ENCODE measurements around the gene FAM13A.

Gene FAM13A

GRCh38 chr4:89042055-89042454, 14.9 kb downstream of the FAM13A start:
- no peaks in the 10 kb centered on the region for H3K79me2 ChIP-seq (ENCODE audit: control insufficient read depth, insufficient read depth, low read length, unreplicated experiment)
- no peaks in the 10 kb centered on the region for H3K36me3 ChIP-seq (ENCODE audit: insufficient read depth, low read length)
- no peaks in the 10 kb centered on the region for H3K4me1 ChIP-seq (ENCODE audit: control insufficient read depth, insufficient read depth, low read length, unreplicated experiment)
- H3K4me3 ChIP-seq (ENCODE audit: low read depth, low read length): no peak overlapping the region
- no peak overlapping the region for H2AFZ ChIP-seq (ENCODE audit: low read length, unreplicated experiment)
- H3K27me3 ChIP-seq (ENCODE audit: insufficient read depth, low read length): no peaks in the 10 kb centered on the region
- no peak overlapping the region for H3K27ac ChIP-seq (ENCODE audit: low read depth, low read length)

- H3K4me1 ChIP-seq (ENCODE audit: control insufficient read depth, insufficient read depth, low read length, unreplicated experiment): no peaks in the 10 kb centered on the region
- H3K27me3 ChIP-seq (ENCODE audit: insufficient read depth, low read length): no peaks in the 10 kb centered on the region
- no peaks in the 10 kb centered on the region for H3K79me2 ChIP-seq (ENCODE audit: control insufficient read depth, insufficient read depth, low read length, unreplicated experiment)
- H2AFZ ChIP-seq (ENCODE audit: low read length, unreplicated experiment): no peak overlapping the region
- no peak overlapping the region for H3K27ac ChIP-seq (ENCODE audit: low read depth, low read length)
- H3K4me3 ChIP-seq (ENCODE audit: low read depth, low read length): no peak overlapping the region
- H3K36me3 ChIP-seq (ENCODE audit: insufficient read depth, low read length): no peaks in the 10 kb centered on the region
Measured at GRCh38 chr4:89039730-89040338, 17.2 kb downstream of the FAM13A start.

- no peak overlapping the region for H2AFZ ChIP-seq (ENCODE audit: low read length, unreplicated experiment)
Measured at GRCh38 chr4:89036535-89036934, 20.4 kb downstream of the FAM13A start.

GRCh38 chr4:89031272-89031671, 25.7 kb downstream of the FAM13A start:
- Histone ChIP-seq H3K4me3 (ENCODE audit: low read depth, low read length) (no peak overlapping the region), H3K79me2 (ENCODE audit: control insufficient read depth, insufficient read depth, low read length, unreplicated experiment) (peaks cover 3% of the 10 kb centered on the region), H3K27me3 (ENCODE audit: insufficient read depth, low read length) (no peaks in the 10 kb centered on the region), H3K36me3 (ENCODE audit: insufficient read depth, low read length) (no peaks in the 10 kb centered on the region), H2AFZ (ENCODE audit: low read length, unreplicated experiment) (no peak overlapping the region), H3K4me1 (ENCODE audit: control insufficient read depth, insufficient read depth, low read length, unreplicated experiment) (no peaks in the 10 kb centered on the region), H3K27ac (ENCODE audit: low read depth, low read length) (no peak overlapping the region)

More at GRCh38 chr4:89036535-89036934, 20.4 kb downstream of the FAM13A start:
- Histone ChIP-seq H3K27me3 (ENCODE audit: insufficient read depth, low read length) (no peaks in the 10 kb centered on the region), H3K79me2 (ENCODE audit: control insufficient read depth, insufficient read depth, low read length, unreplicated experiment) (peaks cover 3% of the 10 kb centered on the region), H3K36me3 (ENCODE audit: insufficient read depth, low read length) (no peaks in the 10 kb centered on the region), H3K4me1 (ENCODE audit: control insufficient read depth, insufficient read depth, low read length, unreplicated experiment) (no peaks in the 10 kb centered on the region), H3K27ac (ENCODE audit: low read depth, low read length) (no peak overlapping the region), H3K4me3 (ENCODE audit: low read depth, low read length) (no peak overlapping the region)

GRCh38 chr4:89029591-89029990, 27.4 kb downstream of the FAM13A start:
- H3K27ac ChIP-seq (ENCODE audit: low read depth, low read length): no peak overlapping the region
- peaks cover 3% of the 10 kb centered on the region for H3K79me2 ChIP-seq (ENCODE audit: control insufficient read depth, insufficient read depth, low read length, unreplicated experiment)
- no peaks in the 10 kb centered on the region for H3K27me3 ChIP-seq (ENCODE audit: insufficient read depth, low read length)
- H3K4me1 ChIP-seq (ENCODE audit: control insufficient read depth, insufficient read depth, low read length, unreplicated experiment): no peaks in the 10 kb centered on the region
- H3K4me3 ChIP-seq (ENCODE audit: low read depth, low read length): no peak overlapping the region
- H2AFZ ChIP-seq (ENCODE audit: low read length, unreplicated experiment): no peak overlapping the region
- no peaks in the 10 kb centered on the region for H3K36me3 ChIP-seq (ENCODE audit: insufficient read depth, low read length)

GRCh38 chr4:89026542-89026941, 30.4 kb downstream of the FAM13A start:
- Histone ChIP-seq H3K4me3 (ENCODE audit: low read depth, low read length) (no peak overlapping the region), H3K27ac (ENCODE audit: low read depth, low read length) (no peak overlapping the region), H3K4me1 (ENCODE audit: control insufficient read depth, insufficient read depth, low read length, unreplicated experiment) (no peaks in the 10 kb centered on the region), H2AFZ (ENCODE audit: low read length, unreplicated experiment) (no peak overlapping the region), H3K36me3 (ENCODE audit: insufficient read depth, low read length) (no peaks in the 10 kb centered on the region), H3K27me3 (ENCODE audit: insufficient read depth, low read length) (no peaks in the 10 kb centered on the region), H3K79me2 (ENCODE audit: control insufficient read depth, insufficient read depth, low read length, unreplicated experiment) (no peaks in the 10 kb centered on the region)

GRCh38 chr4:89024051-89024675, 32.8 kb downstream of the FAM13A start:
- H3K79me2 ChIP-seq (ENCODE audit: control insufficient read depth, insufficient read depth, low read length, unreplicated experiment): no peaks in the 10 kb centered on the region
- H3K27me3 ChIP-seq (ENCODE audit: insufficient read depth, low read length): no peaks in the 10 kb centered on the region
- H2AFZ ChIP-seq (ENCODE audit: low read length, unreplicated experiment): no peak overlapping the region
- no peak overlapping the region for H3K27ac ChIP-seq (ENCODE audit: low read depth, low read length)
- no peaks in the 10 kb centered on the region for H3K36me3 ChIP-seq (ENCODE audit: insufficient read depth, low read length)
- no peaks in the 10 kb centered on the region for H3K4me1 ChIP-seq (ENCODE audit: control insufficient read depth, insufficient read depth, low read length, unreplicated experiment)
- H3K4me3 ChIP-seq (ENCODE audit: low read depth, low read length): no peak overlapping the region

- no peak overlapping the region for H3K27ac ChIP-seq (ENCODE audit: low read depth, low read length)
- no peaks in the 10 kb centered on the region for H3K27me3 ChIP-seq (ENCODE audit: insufficient read depth, low read length)
- H3K79me2 ChIP-seq (ENCODE audit: control insufficient read depth, insufficient read depth, low read length, unreplicated experiment): no peaks in the 10 kb centered on the region
- H3K4me1 ChIP-seq (ENCODE audit: control insufficient read depth, insufficient read depth, low read length, unreplicated experiment): no peaks in the 10 kb centered on the region
- peaks cover 7% of the 10 kb centered on the region; the same call in 1 of the 2 replicates for H3K36me3 ChIP-seq (ENCODE audit: insufficient read depth, low read length)
- no peak overlapping the region for H2AFZ ChIP-seq (ENCODE audit: low read length, unreplicated experiment)
- H3K4me3 ChIP-seq (ENCODE audit: low read depth, low read length): no peak overlapping the region
Measured at GRCh38 chr4:89023140-89023539, 33.8 kb downstream of the FAM13A start.

- H3K79me2 ChIP-seq (ENCODE audit: control insufficient read depth, insufficient read depth, low read length, unreplicated experiment): no peaks in the 10 kb centered on the region
- no peak overlapping the region for H3K4me3 ChIP-seq (ENCODE audit: low read depth, low read length)
- H3K27ac ChIP-seq (ENCODE audit: low read depth, low read length): no peak overlapping the region
- no peak overlapping the region for H2AFZ ChIP-seq (ENCODE audit: low read length, unreplicated experiment)
- H3K36me3 ChIP-seq (ENCODE audit: insufficient read depth, low read length): peaks cover 8% of the 10 kb centered on the region; the same call in 1 of the 2 replicates
- no peaks in the 10 kb centered on the region for H3K4me1 ChIP-seq (ENCODE audit: control insufficient read depth, insufficient read depth, low read length, unreplicated experiment)
- no peaks in the 10 kb centered on the region for H3K27me3 ChIP-seq (ENCODE audit: insufficient read depth, low read length)
Measured at GRCh38 chr4:89022426-89023128, 34.4 kb downstream of the FAM13A start.

- Histone ChIP-seq H3K27ac (ENCODE audit: low read depth, low read length) (no peak overlapping the region), H3K36me3 (ENCODE audit: insufficient read depth, low read length) (peaks cover 13% of the 10 kb centered on the region), H3K4me1 (ENCODE audit: control insufficient read depth, insufficient read depth, low read length, unreplicated experiment) (no peaks in the 10 kb centered on the region), H3K79me2 (ENCODE audit: control insufficient read depth, insufficient read depth, low read length, unreplicated experiment) (no peaks in the 10 kb centered on the region), H3K4me3 (ENCODE audit: low read depth, low read length) (no peak overlapping the region), H3K27me3 (ENCODE audit: insufficient read depth, low read length) (no peaks in the 10 kb centered on the region), H2AFZ (ENCODE audit: low read length, unreplicated experiment) (no peak overlapping the region)
Measured at GRCh38 chr4:89021684-89022083, 35.3 kb downstream of the FAM13A start.

GRCh38 chr4:89021062-89021461, 35.9 kb downstream of the FAM13A start:
- Histone ChIP-seq H3K27me3 (ENCODE audit: insufficient read depth, low read length) (no peaks in the 10 kb centered on the region), H3K4me3 (ENCODE audit: low read depth, low read length) (no peak overlapping the region), H3K79me2 (ENCODE audit: control insufficient read depth, insufficient read depth, low read length, unreplicated experiment) (no peaks in the 10 kb centered on the region), H3K4me1 (ENCODE audit: control insufficient read depth, insufficient read depth, low read length, unreplicated experiment) (no peaks in the 10 kb centered on the region), H3K27ac (ENCODE audit: low read depth, low read length) (no peak overlapping the region), H3K36me3 (ENCODE audit: insufficient read depth, low read length) (peaks cover 15% of the 10 kb centered on the region), H2AFZ (ENCODE audit: low read length, unreplicated experiment) (no peak overlapping the region)

All from ACC112 (cell line).